NCI-H774 (cell line): ENCODE data around the gene SPACA4.

Experiments
- DNase-seq: peaks from one replicate; lab custom pipeline; 2025; lab: John Stamatoyannopoulos, UW

SPACA4 gene

GRCh38 chr19:48634424-48635262 is 28.1 kb downstream of the SPACA4 start:
- DNase-seq = peak; percentile 97

GRCh38 chr19:48635263-48635965 is 28.9 kb downstream of the SPACA4 start:
- peak; percentile 65 for DNase-seq

- DNase-seq = no peak
Observed at GRCh38 chr19:48635966-48636858, 29.7 kb downstream of the SPACA4 start.

GRCh38 chr19:48636859-48637448 is 30.4 kb downstream of the SPACA4 start, which contains the start of gene DBP:
TSS of gene DBP (minus strand) at chr19:48637379. CDS start at chr19:48636994, 385 bp downstream.
- DNase-seq = no peak

GRCh38 chr19:48637449-48637947 is 31.0 kb downstream of the SPACA4 start:
- DNase-seq = peak; percentile 99

- DNase-seq = peak; percentile 88
Observed at GRCh38 chr19:48637948-48638830, 31.6 kb downstream of the SPACA4 start.

GRCh38 chr19:48638831-48639381 is 32.4 kb downstream of the SPACA4 start:
- DNase-seq = no peak

GRCh38 chr19:48639483-48640375 is 33.2 kb downstream of the SPACA4 start:
- DNase-seq = no peak

- DNase-seq = no peak
Observed at GRCh38 chr19:48641850-48642249, 35.3 kb downstream of the SPACA4 start.

GRCh38 chr19:48642862-48643261 is 36.3 kb downstream of the SPACA4 start:
- no peak for DNase-seq

GRCh38 chr19:48644355-48644754 is 37.8 kb downstream of the SPACA4 start:
- no peak for DNase-seq

- peak; percentile 54 for DNase-seq
Observed at GRCh38 chr19:48644839-48645619, 38.5 kb downstream of the SPACA4 start.

GRCh38 chr19:48645620-48646000 is 39.1 kb downstream of the SPACA4 start:
- no peak for DNase-seq

GRCh38 chr19:48646001-48646721 is 39.6 kb downstream of the SPACA4 start, which contains the start of gene CA11:
TSS of gene CA11 (minus strand) at chr19:48646187. CDS start at chr19:48645632, 555 bp downstream.
- DNase-seq = peak; percentile 86

- no peak for DNase-seq
Observed at GRCh38 chr19:48646722-48647216, 40.2 kb downstream of the SPACA4 start.

GRCh38 chr19:48648134-48648533 is 41.6 kb downstream of the SPACA4 start:
- no peak for DNase-seq

- no peak for DNase-seq
Observed at GRCh38 chr19:48650974-48651682, 44.6 kb downstream of the SPACA4 start.
